Spleen (tissue), 11 donors: ENCODE results near the gene IL18RAP. TPM values are rescaled to one million over a fixed set of nuclear protein-coding genes. Genes with fewer than 3 reads are reported as not detected.

Experiments used
- DNase-seq: peaks from one replicate; pipeline ENCODE4 v3.0.0-alpha.2; 2020
- H3K27ac ChIP-seq, 8 donors: fragments of 200-600 bp; sonication (generic) in 7 of 8; 1 replicate in 4 of 8; 2 replicates in 4 of 8; pipeline versions ENCODE4 v1.5.0 to v1.8.0; 2016 to 2021; ENCODE audit warnings: inconsistent platforms in 4 of 8, mild to moderate bottlenecking in 4 of 8, moderate library complexity in 1 of 8
- H3K27me3 ChIP-seq, 7 donors: fragments of 200-600 bp; sonication (generic) in 6 of 7; replicated peaks in 1 of 7; 1 replicate in 4 of 7; 2 replicates in 3 of 7; pipeline versions ENCODE4 v1.5.0 to v1.8.0; 2016 to 2021; ENCODE audit warnings: inconsistent platforms in 3 of 7, mild to moderate bottlenecking in 1 of 7
- H3K36me3 ChIP-seq, 6 donors: fragments of 200-600 bp; sonication (generic) in 5 of 6; 1 replicate in 4 of 6; 2 replicates in 2 of 6; pipeline versions ENCODE4 v1.5.0 to v1.8.0; 2016 to 2021; ENCODE audit warnings: inconsistent platforms in 2 of 6
- H3K4me1 ChIP-seq, 6 donors: fragments of 200-600 bp; sonication (generic) in 5 of 6; 1 replicate in 3 of 6; 2 replicates in 3 of 6; pipeline versions ENCODE4 v1.5.0 to v1.8.0; 2016 to 2021; ENCODE audit warnings: inconsistent platforms in 3 of 6
- H3K4me3 ChIP-seq, 8 donors: fragments of 200-600 bp; sonication (generic) in 7 of 8; 1 replicate in 4 of 8; 2 replicates in 4 of 8; pipeline versions ENCODE4 v1.5.0 to v1.8.0; 2016 to 2021; ENCODE audit warnings: inconsistent platforms in 4 of 8, mild to moderate bottlenecking in 4 of 8, moderate library complexity in 2 of 8
- H3K9me3 ChIP-seq, 8 donors: fragments of 200-600 bp; sonication (generic) in 7 of 8; 1 replicate in 4 of 8; 2 replicates in 4 of 8; pipeline versions ENCODE4 v1.5.0 to v1.8.0; 2016 to 2021; ENCODE audit warnings: inconsistent platforms in 4 of 8
- POLR2A ChIP-seq, 3 donors: fragments of 450-650 bp; IDR thresholded peaks; one replicate each; pipeline ENCODE4 v1.5.1; 2017; ENCODE audit warnings: antibody characterized with exemption in 3 of 3, mild to moderate bottlenecking in 1 of 3
- POLR2AphosphoS5 ChIP-seq, 3 donors: sonication (generic); formaldehyde crosslinking; IDR thresholded peaks; one replicate each; pipeline ENCODE4 v1.5.1; 2017; ENCODE audit warnings: antibody characterized with exemption in 3 of 3
- WGBS, 5 donors: extraction: QIAGEN DNeasy Blood & Tissue Kit in 3 of 5; methylation state at CpG; one replicate each; pipeline versions ENCODE4 v1.1.5 to v1.1.7; 2013 to 2018; 5-methylcytosine and 5-hydroxymethylcytosine counted together
- intact Hi-C: fragments of 100-400 bp; cut with DNase I; formaldehyde crosslinking; loops from one replicate; pipeline ENCODE4 v1.15.0; 2023; ENCODE audit warnings: low total_unique reads
- polyA plus RNA-seq, 3 donors: library from polyadenylated mRNA; stranded (reverse); fragments of 200-250 nt; gene quantifications; one replicate each; pipeline ENCODE4 v1.2.1, GENCODE V29; 2013
- total RNA-seq, 7 donors: library from RNA; depleted of rRNA in 3 of 7; stranded (reverse); fragments of >200 nt in 3 of 7; fragmentation: NEBNext Ultra II Directional in 4 of 7; extraction: Animal tissue kit (Norgen Biotek cat#: 25700) in 4 of 7; gene quantifications; one replicate each; pipeline versions ENCODE4 v1.1.0 to v1.2.1, GENCODE V29; 2016 to 2021
- TF ChIP-seq, protein P1 (sequence below), 11 experiments: fragments of 200-600 bp in 7 of 11; fragments of 450-650 bp in 4 of 11; sonication (generic) in 4 of 11; IDR thresholded peaks in 8 of 11; conservative IDR thresholded peaks in 3 of 11; 1 replicate in 7 of 11; 2 replicates in 4 of 11; pipeline versions ENCODE4 v1.4.0 to v1.8.0; 2016 to 2021; ENCODE audit warnings: antibody characterized with exemption in 11 of 11, inconsistent platforms in 4 of 11, mild to moderate bottlenecking in 1 of 11
- donor health status: healthy with polysubstance abuse.
- donor health status: DM: no; HTN: no; CAD: no; lungs with moderate emphysema.
- donor health status: DM: no; HTN: no; CAD: no.
- donor health status: Bipolar disorder and iron deficiency.
- donor health status: healthy.
- donor health status: DM: no; HTN: no; CAD: no.
- donor health status: DM: yes; HTN: yes; CAD: no.

IL18RAP gene
- total and polyA plus RNA-seq, 10 donors: 1.5 to 145 (median 31.8) TPM

DNA sequence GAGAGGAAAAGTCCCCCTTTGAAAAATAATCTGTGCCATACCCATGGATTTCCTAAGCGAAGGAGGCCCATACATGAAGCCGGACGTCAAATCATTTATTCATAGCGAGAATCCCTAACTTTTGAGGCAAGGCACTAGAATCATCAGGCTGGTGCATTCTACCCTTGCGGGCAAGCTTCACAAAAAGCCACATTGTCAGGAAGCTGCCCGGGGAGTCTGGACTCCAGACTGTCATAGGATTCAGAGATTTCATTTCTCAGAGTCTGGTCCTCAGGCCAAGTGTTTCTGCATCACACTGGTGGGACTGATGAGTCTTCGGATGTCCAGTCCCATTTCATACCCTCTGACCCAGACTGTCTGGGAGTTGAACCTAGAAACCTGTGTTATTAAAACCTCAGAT is 59.0 kb downstream of the IL18RAP start:
- DNase-seq: no peak
- intact Hi-C loops: no loop called here
- Histone ChIP-seq H3K4me3 (no peak overlapping the region), H3K9me3 (no peaks in the 10 kb centered on the region), H3K4me1 (no peaks in the 10 kb centered on the region), H3K27me3 (peaks cover 0 to 35% (median 0%) of the 10 kb centered on the region in 7 donors), H3K27ac (no peak overlapping the region), H3K36me3 (no peaks in the 10 kb centered on the region)
- WGBS, 5 donors: 78 to 84% (median 82%) methylated on average over 7 of the region's 7 CpGs
- no peak for TF ChIP-seq POLR2A (IDR thresholded peaks at IDR 0.05)
- no peak for TF ChIP-seq POLR2AphosphoS5 (IDR thresholded peaks at IDR 0.05)
- TF ChIP-seq, protein P1, sequence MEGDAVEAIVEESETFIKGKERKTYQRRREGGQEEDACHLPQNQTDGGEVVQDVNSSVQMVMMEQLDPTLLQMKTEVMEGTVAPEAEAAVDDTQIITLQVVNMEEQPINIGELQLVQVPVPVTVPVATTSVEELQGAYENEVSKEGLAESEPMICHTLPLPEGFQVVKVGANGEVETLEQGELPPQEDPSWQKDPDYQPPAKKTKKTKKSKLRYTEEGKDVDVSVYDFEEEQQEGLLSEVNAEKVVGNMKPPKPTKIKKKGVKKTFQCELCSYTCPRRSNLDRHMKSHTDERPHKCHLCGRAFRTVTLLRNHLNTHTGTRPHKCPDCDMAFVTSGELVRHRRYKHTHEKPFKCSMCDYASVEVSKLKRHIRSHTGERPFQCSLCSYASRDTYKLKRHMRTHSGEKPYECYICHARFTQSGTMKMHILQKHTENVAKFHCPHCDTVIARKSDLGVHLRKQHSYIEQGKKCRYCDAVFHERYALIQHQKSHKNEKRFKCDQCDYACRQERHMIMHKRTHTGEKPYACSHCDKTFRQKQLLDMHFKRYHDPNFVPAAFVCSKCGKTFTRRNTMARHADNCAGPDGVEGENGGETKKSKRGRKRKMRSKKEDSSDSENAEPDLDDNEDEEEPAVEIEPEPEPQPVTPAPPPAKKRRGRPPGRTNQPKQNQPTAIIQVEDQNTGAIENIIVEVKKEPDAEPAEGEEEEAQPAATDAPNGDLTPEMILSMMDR (IDR thresholded peaks at IDR 0.05 in 8 of 11, conservative IDR thresholded peaks at IDR 0.05 in 3 of 11): no peak

DNA sequence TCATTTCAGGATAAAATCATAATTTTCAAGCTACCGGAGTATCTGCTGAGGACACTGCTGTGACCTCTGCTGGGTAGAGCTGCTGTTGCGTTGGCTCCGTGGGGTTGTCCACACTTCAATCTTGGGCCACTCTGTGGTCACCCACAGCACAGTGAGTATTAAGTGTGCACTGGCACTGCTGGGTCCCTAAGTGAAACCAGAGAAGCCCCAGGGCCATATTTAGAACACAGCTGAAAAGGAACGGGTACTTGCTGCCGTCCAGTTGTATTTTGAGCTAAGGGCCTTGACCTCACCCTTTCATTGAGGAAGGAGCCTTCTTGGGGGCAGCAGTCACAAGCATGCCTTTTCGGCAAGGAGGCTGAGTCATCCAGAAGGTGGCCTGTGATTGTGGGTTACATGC is 60.1 kb downstream of the IL18RAP start:
- 72 to 85% (median 80%) methylated on average over 6 of the region's 6 CpGs for WGBS, 5 donors
- Histone ChIP-seq H3K27me3 (peaks cover 0 to 40% (median 0%) of the 10 kb centered on the region in 7 donors), H3K27ac (no peak overlapping the region), H3K4me3 (no peak overlapping the region), H3K4me1 (peaks cover 0 to 10% (median 0%) of the 10 kb centered on the region in 6 donors), H3K9me3 (no peaks in the 10 kb centered on the region), H3K36me3 (no peaks in the 10 kb centered on the region)
- intact Hi-C loops: no loop called here
- TF ChIP-seq, protein P1 (IDR thresholded peaks at IDR 0.05 in 8 of 11, conservative IDR thresholded peaks at IDR 0.05 in 3 of 11): no peak
- TF ChIP-seq POLR2A (IDR thresholded peaks at IDR 0.05): no peak
- TF ChIP-seq POLR2AphosphoS5 (IDR thresholded peaks at IDR 0.05): no peak
- DNase-seq: no peak

- 79 to 89% (median 85%) methylated on average over 6 of the region's 6 CpGs for WGBS, 5 donors
- DNase-seq: no peak
- Histone ChIP-seq H3K36me3 (no peaks in the 10 kb centered on the region), H3K9me3 (no peaks in the 10 kb centered on the region), H3K4me3 (no peak overlapping the region), H3K27ac (no peak overlapping the region), H3K27me3 (peaks cover 0 to 32% (median 0%) of the 10 kb centered on the region in 7 donors), H3K4me1 (peaks cover 0 to 19% (median 0%) of the 10 kb centered on the region in 6 donors)
- TF ChIP-seq POLR2AphosphoS5 (IDR thresholded peaks at IDR 0.05): no peak
- intact Hi-C loops: no loop called here
Measured at GRCh38 chr2:102484310-102485061, 61.5 kb downstream of the IL18RAP start.

GRCh38 chr2:102485147-102485785 is 62.3 kb downstream of the IL18RAP start:
- no peaks in the 10 kb centered on the region for H3K36me3 ChIP-seq
- H3K4me3 ChIP-seq: no peak overlapping the region
- H3K27ac ChIP-seq: no peak overlapping the region
- TF ChIP-seq, protein P1 (IDR thresholded peaks at IDR 0.05 in 8 of 11, conservative IDR thresholded peaks at IDR 0.05 in 3 of 11): no peak
- TF ChIP-seq POLR2AphosphoS5 (IDR thresholded peaks at IDR 0.05): no peak
- intact Hi-C loops: no loop called here
- 76 to 84% (median 83%) methylated on average over 5 of the region's 5 CpGs for WGBS, 5 donors
- H3K27me3 ChIP-seq: peaks cover 0 to 32% (median 0%) of the 10 kb centered on the region in 7 donors
- H3K4me1 ChIP-seq: peaks cover 0 to 25% (median 0%) of the 10 kb centered on the region in 6 donors
- no peaks in the 10 kb centered on the region for H3K9me3 ChIP-seq
- DNase-seq: no peak
